H1 (cell line): Measurements from ENCODE around the gene COL2A1. TPM values are rescaled to one million over a fixed set of nuclear protein-coding genes. Genes with fewer than 3 reads are reported as not detected.
A peak's percentile ranks its signal among the peaks of the same experiment; 100 is the strongest.

Source experiments
- CTCF ChIA-PET: fragments of 300-600 bp; sonication (Branson Sonifier 250); formaldehyde crosslinking; loops from one replicate; lab custom pipeline; 2021; ENCODE audit not compliant: partially characterized antibody; lab: Charles Lee
- POLR2A ChIA-PET: fragments of 300-600 bp; sonication (Branson Sonifier 250); formaldehyde crosslinking; loops from one replicate; lab custom pipeline; 2021; ENCODE audit warnings: inconsistent platforms; ENCODE audit not compliant: partially characterized antibody; lab: Charles Lee
- DNase-seq, 2 experiments: peaks; one replicate each; pipeline versions ENCODE4 v3.0.0 to v3.0.0-alpha.2; 2010 to 2022; ENCODE audit warnings: low spot score in 2 of 2, low read depth in 1 of 2, mixed read lengths in 1 of 2
- FAIRE-seq: peaks from 2 replicates; lab custom pipeline; 2011; peaks lifted over from hg19 to GRCh38; lab: Jason Lieb, UNC
- H2AFZ ChIP-seq: 2 replicates; pipeline ENCODE4 v1.8.1; 2012; ENCODE audit warnings: low read length, inconsistent platforms
- H2AK5ac ChIP-seq: 2 replicates; pipeline ENCODE4 v1.6.1; 2013; ENCODE audit warnings: low read depth, low read length
- H2BK120ac ChIP-seq: replicated peaks from 2 replicates; pipeline ENCODE3; 2013; ENCODE audit warnings: low read depth, low read length, inconsistent platforms
- H2BK12ac ChIP-seq: 2 replicates; pipeline ENCODE4 v1.6.1; 2013; ENCODE audit warnings: low read depth, low read length
- H2BK15ac ChIP-seq: 2 replicates; pipeline ENCODE4 v1.6.1; 2013; ENCODE audit warnings: low read length
- H2BK20ac ChIP-seq: 2 replicates; pipeline ENCODE4 v1.6.1; 2013; ENCODE audit warnings: low read length
- H2BK5ac ChIP-seq: 2 replicates; pipeline ENCODE4 v1.6.1; 2013; ENCODE audit warnings: low read depth, low read length
- H3K14ac ChIP-seq: 2 replicates; pipeline ENCODE4 v1.6.1; 2013; ENCODE audit warnings: inconsistent platforms; ENCODE audit not compliant: insufficient read length
- H3K18ac ChIP-seq: 2 replicates; pipeline ENCODE4 v1.6.1; 2013; ENCODE audit warnings: low read length; ENCODE audit errors: extremely low read depth
- H3K23ac ChIP-seq: 2 replicates; pipeline ENCODE4 v1.6.1; 2013; ENCODE audit warnings: inconsistent platforms; ENCODE audit not compliant: insufficient read length
- H3K23me2 ChIP-seq: 2 replicates; pipeline ENCODE4 v1.6.1; 2013; ENCODE audit warnings: low read depth, low read length
- H3K27ac ChIP-seq: 2 replicates; pipeline ENCODE4 v1.6.1; 2011; ENCODE audit warnings: low read depth, low read length, inconsistent platforms
- H3K27me3 ChIP-seq, 4 experiments: replicated peaks in 1 of 4; 1 replicate in 1 of 4; 2 replicates in 3 of 4; pipeline versions ENCODE4 v1.6.1 to v1.8.1; 2011 to 2013; ENCODE audit warnings: low read length in 3 of 4, mild to moderate bottlenecking in 3 of 4, inconsistent platforms in 2 of 4, mixed read lengths in 2 of 4, moderate library complexity in 1 of 4; ENCODE audit not compliant: control insufficient read depth in 3 of 4, insufficient read depth in 3 of 4; ENCODE audit errors: extremely low read depth in 1 of 4
- H3K36me3 ChIP-seq, 4 experiments: 2 replicates each; pipeline versions ENCODE4 v1.6.1 to v1.8.1; 2011 to 2013; ENCODE audit warnings: mild to moderate bottlenecking in 4 of 4, low read length in 3 of 4, moderate library complexity in 2 of 4, control low read depth in 1 of 4, inconsistent platforms in 1 of 4; ENCODE audit not compliant: insufficient read depth in 4 of 4, control insufficient read depth in 2 of 4
- H3K4ac ChIP-seq: replicated peaks from 2 replicates; pipeline ENCODE3; 2013; ENCODE audit warnings: low read length, low read depth, mixed read lengths, inconsistent platforms; ENCODE audit not compliant: insufficient read length
- H3K4me1 ChIP-seq, 4 experiments: replicated peaks in 1 of 4; 1 replicate in 1 of 4; 2 replicates in 3 of 4; pipeline versions ENCODE4 v1.6.1 to v1.8.1; 2011 to 2013; ENCODE audit warnings: low read length in 3 of 4, inconsistent platforms in 2 of 4, mixed read lengths in 1 of 4; ENCODE audit not compliant: insufficient read depth in 4 of 4, control insufficient read depth in 3 of 4
- H3K4me2 ChIP-seq, 2 experiments: 2 replicates each; pipeline versions ENCODE4 v1.6.1 to v1.8.1; 2011 to 2013; ENCODE audit warnings: low read depth in 2 of 2, low read length in 2 of 2, control low read depth in 1 of 2, inconsistent platforms in 1 of 2, mild to moderate bottlenecking in 1 of 2; ENCODE audit not compliant: insufficient read depth in 1 of 2
- H3K4me3 ChIP-seq, 4 experiments: fragments of 200-600, 300-600 bp in 1 of 4; sonication (generic), shearing (Covaris generic), sonication (Bioruptor Twin) in 1 of 4; 2 replicates each; pipeline versions ENCODE4 v1.5.1 to v1.8.1; 2011 to 2016; ENCODE audit warnings: low read length in 4 of 4, low read depth in 3 of 4, control low read depth in 2 of 4, inconsistent platforms in 2 of 4, mild to moderate bottlenecking in 2 of 4, mixed read lengths in 1 of 4, moderate library complexity in 1 of 4; ENCODE audit not compliant: insufficient read depth in 2 of 4; ENCODE audit errors: extremely low read depth in 1 of 4
- H3K56ac ChIP-seq: replicated peaks from 2 replicates; pipeline ENCODE3; 2013; ENCODE audit warnings: low read depth, mild to moderate bottlenecking, mixed read lengths, low read length, inconsistent platforms; ENCODE audit not compliant: insufficient read length
- H3K79me1 ChIP-seq: 2 replicates; pipeline ENCODE4 v1.6.1; 2013; ENCODE audit warnings: low read depth, low read length, control low read depth
- H3K79me2 ChIP-seq, 2 experiments: 2 replicates each; pipeline versions ENCODE4 v1.6.1 to v1.8.1; 2012 to 2013; ENCODE audit warnings: low read length in 2 of 2, mild to moderate bottlenecking in 2 of 2, inconsistent platforms in 1 of 2; ENCODE audit not compliant: insufficient read depth in 2 of 2, control insufficient read depth in 1 of 2
- H3K9ac ChIP-seq, 4 experiments: replicated peaks in 1 of 4; 1 replicate in 1 of 4; 2 replicates in 3 of 4; pipeline versions ENCODE4 v1.6.1 to v1.8.1; 2011 to 2013; ENCODE audit warnings: low read depth in 3 of 4, low read length in 3 of 4, control low read depth in 2 of 4, mild to moderate bottlenecking in 2 of 4, moderate library complexity in 2 of 4, inconsistent platforms in 1 of 4; ENCODE audit errors: extremely low read depth in 1 of 4
- H3K9me3 ChIP-seq, 2 experiments: 2 replicates each; pipeline versions ENCODE4 v1.6.1 to v1.8.1; 2012 to 2013; ENCODE audit warnings: mild to moderate bottlenecking in 2 of 2, moderate library complexity in 2 of 2, control low read depth in 1 of 2, inconsistent platforms in 1 of 2, low read depth in 1 of 2, low read length in 1 of 2, mixed read lengths in 1 of 2; ENCODE audit not compliant: insufficient read depth in 2 of 2
- H4K20me1 ChIP-seq, 2 experiments: replicated peaks in 1 of 2; 2 replicates each; pipeline versions ENCODE3 to v1.8.1; 2011 to 2013; ENCODE audit warnings: inconsistent platforms in 2 of 2, low read length in 2 of 2, mild to moderate bottlenecking in 1 of 2; ENCODE audit not compliant: insufficient read depth in 2 of 2, control insufficient read depth in 1 of 2
- H4K5ac ChIP-seq: 2 replicates; pipeline ENCODE4 v1.6.1; 2013; ENCODE audit warnings: low read length, low read depth, mixed read lengths, inconsistent platforms; ENCODE audit not compliant: insufficient read length
- H4K8ac ChIP-seq: 2 replicates; pipeline ENCODE4 v1.8.0; 2013; ENCODE audit warnings: mild to moderate bottlenecking, moderate library complexity, low read length, inconsistent platforms; ENCODE audit not compliant: insufficient read depth; ENCODE audit errors: extremely low read depth
- H4K91ac ChIP-seq: replicated peaks from 2 replicates; pipeline ENCODE3; 2013; ENCODE audit warnings: low read length, mixed read lengths, inconsistent platforms; ENCODE audit not compliant: insufficient read length
- CHD1 ChIP-seq: IDR thresholded peaks from 2 replicates; pipeline ENCODE4 v1.6.1; 2012; ENCODE audit warnings: low read depth, low read length, improper control_type of control experiment
- CREB1 ChIP-seq: IDR thresholded peaks from 2 replicates; pipeline ENCODE4 v1.6.1; 2012; ENCODE audit warnings: inconsistent platforms
- EP300 ChIP-seq, 2 experiments: IDR thresholded peaks; 1 replicate in 1 of 2; 2 replicates in 1 of 2; pipeline ENCODE4 v1.6.1; 2011 to 2012; ENCODE audit warnings: low read depth in 2 of 2, low read length in 2 of 2, mild to moderate bottlenecking in 2 of 2, borderline replicate concordance in 1 of 2, inconsistent platforms in 1 of 2, moderate library complexity in 1 of 2
- GTF2F1 ChIP-seq: IDR thresholded peaks from 2 replicates; pipeline ENCODE4 v1.6.1; 2012; ENCODE audit warnings: low read depth, low read length, improper control_type of control experiment, borderline replicate concordance
- KDM4A ChIP-seq: IDR thresholded peaks from one replicate; pipeline ENCODE4 v1.7.1; 2012; ENCODE audit warnings: low read depth, mild to moderate bottlenecking, moderate library complexity, low read length, inconsistent platforms; ENCODE audit not compliant: severe bottlenecking
- POLR2AphosphoS5 ChIP-seq: IDR thresholded peaks from 2 replicates; pipeline ENCODE4 v1.6.1; 2011; ENCODE audit warnings: low read depth, low read length
- RFX5 ChIP-seq: IDR thresholded peaks from 2 replicates; pipeline ENCODE4 v1.6.1; 2011; ENCODE audit warnings: low read depth, low read length, improper control_type of control experiment, borderline replicate concordance
- RNF2 ChIP-seq: fragments of 200-900, 300-1000 bp; sonication (generic); IDR thresholded peaks from 2 replicates; pipeline ENCODE4 v1.7.1; 2016; ENCODE audit warnings: borderline replicate concordance, low read depth, mild to moderate bottlenecking, antibody characterized with exemption, low read length; ENCODE audit not compliant: poor library complexity, severe bottlenecking; ENCODE audit errors: missing control alignments
- TCF12 ChIP-seq: IDR thresholded peaks from 2 replicates; pipeline ENCODE4 v1.6.1; 2011; ENCODE audit warnings: low read depth, mild to moderate bottlenecking, low read length
- YY1 ChIP-seq: IDR thresholded peaks from 2 replicates; pipeline ENCODE4 v1.6.1; 2011; ENCODE audit warnings: low read depth, mild to moderate bottlenecking, low read length
- WGBS, 2 experiments: shearing (Covaris generic) in 1 of 2; methylation state at CpG; one replicate each; pipeline versions ENCODE4 v1.1.6 to v1.1.7; 2013 to 2015; ENCODE audit warnings: low lambda C conversion rate in 2 of 2, mixed read lengths in 2 of 2, inconsistent platforms in 1 of 2, low coverage in 1 of 2, missing lambda C conversion rate in 1 of 2; ENCODE audit not compliant: insufficient replicate concordance in 2 of 2, insufficient coverage in 1 of 2, insufficient read length in 1 of 2; ENCODE audit errors: extremely low coverage in 1 of 2, missing lambda C conversion rate in 1 of 2; 5-methylcytosine and 5-hydroxymethylcytosine counted together
- polyA plus RNA-seq, 7 experiments: library from polyadenylated mRNA; depleted of rRNA in 3 of 7; stranded (reverse) in 5 of 7; unstranded in 2 of 7; fragments of >200 nt in 5 of 7; fragments of 200-250 nt in 2 of 7; gene quantifications; 1 replicate in 5 of 7; 2 replicates in 1 of 7; 4 replicates in 1 of 7; pipeline versions ENCODE4 v1.2.1 to v1.2.3, GENCODE V29; 2011 to 2013; ENCODE audit warnings: missing spikeins in 2 of 7, mixed read lengths in 2 of 7
- total RNA-seq: library from RNA; stranded (reverse); fragmentation: NEBNext Ultra II Directional; extraction: Animal tissue kit (Norgen Biotek cat#: 25700); gene quantifications from 2 replicates; pipeline ENCODE4 v1.2.1, GENCODE V29; 2021

COL2A1 gene
- total and polyA plus RNA-seq, 2 of the 8 experiments (the other 6 are each of a cell fraction or from before 2014, with no cell fraction given), result 4.2 to 14.6 TPM

GRCh38 chr12:48001505-48002413 lies 2.5 kb downstream of the COL2A1 start:
- Histone ChIP-seq H4K20me1 (peaks cover 5 to 20% of the 10 kb centered on the region in 2 experiments), H3K9me3 (no peaks in the 10 kb centered on the region), H2BK20ac (no peak overlapping the region), H3K27ac (no peak overlapping the region), H3K79me1 (no peaks in the 10 kb centered on the region; the same call in 1 of the 2 replicates), H2BK5ac (no peak overlapping the region), H3K14ac (no peak overlapping the region), H4K91ac (no peak overlapping the region), H4K5ac (no peak overlapping the region), H2BK120ac (no peak overlapping the region), H2BK15ac (no peak overlapping the region), H4K8ac (peak overlapping the region; percentile 39; the same call in 1 of the 2 replicates), H3K36me3 (no peaks in the 10 kb centered on the region), H3K23ac (no peak overlapping the region), H3K23me2 (peaks cover 25% of the 10 kb centered on the region), H3K27me3 (peaks cover 60 to 98% (median 97%) of the 10 kb centered on the region in 4 experiments), H2AK5ac (no peak overlapping the region), H3K4me2 (peak overlapping the region; percentile 90 to 99), H3K4ac (no peak overlapping the region), H3K18ac (peak overlapping the region; percentile 24), H2BK12ac (no peak overlapping the region), H2AFZ (no peak overlapping the region), H3K56ac (no peak overlapping the region), H3K9ac (no peak overlapping the region), H3K4me1 (peaks cover 21 to 34% (median 24%) of the 10 kb centered on the region in 4 experiments), H3K79me2 (no peaks in the 10 kb centered on the region), H3K4me3 (peak overlapping the region; percentile 24 to 60 (median 44); a peak in 7 of 8 replicates)
- ChIA-PET CTCF (interaction anchor here (0.9 to 2.6 kb wide), 9 partner anchors 10 to 184 kb away, joined by 3 to 11 read pairs (median 4); partner anchors contain the start of gene TMEM106C), POLR2A (interaction anchor here (0.6 to 1.8 kb wide), 6 partner anchors 20 to 408 kb away, joined by 3 to 7 read pairs (median 3); partner anchors contain the start of genes SENP1, TMEM106C and VDR)
- WGBS, 2 experiments, result 1% methylated on average over 52 of the region's 57 CpGs; no CpG with 5 or more reads in 1 of the 2 experiments
- DNase-seq (peak in 1 of 2 experiments; percentile 81), FAIRE-seq (no peak)
- TF ChIP-seq RFX5 (no peak), KDM4A (peak; percentile 83), CHD1 (no peak), EP300 (IDR thresholded peaks at IDR 0.05; ENCODE audit: borderline replicate concordance in 1 of 2, low read depth in 2 of 2, low read length in 2 of 2) (no peak), CREB1 (no peak), TCF12 (no peak), GTF2F1 (no peak), YY1 (no peak), RNF2 (peak; percentile 20), POLR2AphosphoS5 (no peak)
